Right lung (tissue), 5 donors: Measurements from ENCODE around the gene NSRP1. TPM values are rescaled to one million over a fixed set of nuclear protein-coding genes. Genes with fewer than 3 reads are reported as not detected.

Experiments used
- polyA plus RNA-seq, 5 donors: library from polyadenylated mRNA; unstranded; fragments of 120-200 nt; gene quantifications; one replicate each; pipeline versions ENCODE4 v1.2.1 to v1.2.3, GENCODE V29; 2013; ENCODE audit warnings: inconsistent platforms in 1 of 5, low replicate concordance in 1 of 5; ENCODE audit not compliant: insufficient read length in 5 of 5, insufficient read depth in 1 of 5

NSRP1 gene
- polyA plus RNA-seq, 5 donors, result 33.4 to 45.1 (median 34.7) TPM

Other genes starting within 250 kb of the NSRP1 start
- 10 to 100 TPM; 18.2 to 24.1 (median 23.7) TPM for gene SSH2, start 186.6 kb upstream of the NSRP1 start, polyA plus RNA-seq
- 1 to 10 TPM in 4 of 5 donors, under 1 TPM in 1; 0.96 to 2.2 (median 1.3) TPM for gene EFCAB5, start 175.2 kb upstream of the NSRP1 start, polyA plus RNA-seq
- gene SLC6A4, start 118.9 kb downstream of the NSRP1 start, polyA plus RNA-seq, result 1 to 10 TPM in 2 of 5 donors, under 1 TPM in 3; 0.71 to 1.7 (median 0.76) TPM
- 10 to 100 TPM; 59.2 to 72.7 (median 68.1) TPM for gene BLMH, start 175.1 kb downstream of the NSRP1 start, polyA plus RNA-seq
- not detected for gene TMIGD1, start 217.2 kb downstream of the NSRP1 start, polyA plus RNA-seq